GM12801 (cell line): ENCODE results near the gene CUEDC1.

ENCODE experiments used
- TF ChIP-seq, protein P1 (sequence below): IDR thresholded peaks from one replicate; pipeline ENCODE4 v1.5.1; 2011; ENCODE audit warnings: control low read depth; ENCODE audit not compliant: insufficient read length; ENCODE audit errors: extremely low read depth

CUEDC1 gene

DNA sequence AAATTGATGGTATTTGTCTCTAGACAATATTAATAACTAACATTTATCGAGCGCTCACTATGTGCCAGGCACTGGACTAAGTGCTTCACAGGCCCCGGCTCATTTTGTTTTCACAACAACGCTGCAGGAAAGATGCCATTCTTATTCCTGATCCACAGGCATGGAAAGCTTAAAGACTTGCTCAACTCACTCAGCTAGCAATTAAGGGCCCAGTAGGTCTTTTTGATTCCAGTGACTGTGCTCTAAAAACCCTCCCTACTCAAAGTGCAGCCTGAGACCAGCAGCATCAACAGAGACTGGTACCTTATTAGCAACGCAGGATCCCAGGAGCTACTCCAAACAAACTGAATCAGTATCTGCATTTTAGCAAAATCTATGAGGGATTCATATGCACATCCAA is 35.3 kb downstream of the CUEDC1 start:
- TF ChIP-seq, protein P1, sequence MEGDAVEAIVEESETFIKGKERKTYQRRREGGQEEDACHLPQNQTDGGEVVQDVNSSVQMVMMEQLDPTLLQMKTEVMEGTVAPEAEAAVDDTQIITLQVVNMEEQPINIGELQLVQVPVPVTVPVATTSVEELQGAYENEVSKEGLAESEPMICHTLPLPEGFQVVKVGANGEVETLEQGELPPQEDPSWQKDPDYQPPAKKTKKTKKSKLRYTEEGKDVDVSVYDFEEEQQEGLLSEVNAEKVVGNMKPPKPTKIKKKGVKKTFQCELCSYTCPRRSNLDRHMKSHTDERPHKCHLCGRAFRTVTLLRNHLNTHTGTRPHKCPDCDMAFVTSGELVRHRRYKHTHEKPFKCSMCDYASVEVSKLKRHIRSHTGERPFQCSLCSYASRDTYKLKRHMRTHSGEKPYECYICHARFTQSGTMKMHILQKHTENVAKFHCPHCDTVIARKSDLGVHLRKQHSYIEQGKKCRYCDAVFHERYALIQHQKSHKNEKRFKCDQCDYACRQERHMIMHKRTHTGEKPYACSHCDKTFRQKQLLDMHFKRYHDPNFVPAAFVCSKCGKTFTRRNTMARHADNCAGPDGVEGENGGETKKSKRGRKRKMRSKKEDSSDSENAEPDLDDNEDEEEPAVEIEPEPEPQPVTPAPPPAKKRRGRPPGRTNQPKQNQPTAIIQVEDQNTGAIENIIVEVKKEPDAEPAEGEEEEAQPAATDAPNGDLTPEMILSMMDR, result no peak

DNA sequence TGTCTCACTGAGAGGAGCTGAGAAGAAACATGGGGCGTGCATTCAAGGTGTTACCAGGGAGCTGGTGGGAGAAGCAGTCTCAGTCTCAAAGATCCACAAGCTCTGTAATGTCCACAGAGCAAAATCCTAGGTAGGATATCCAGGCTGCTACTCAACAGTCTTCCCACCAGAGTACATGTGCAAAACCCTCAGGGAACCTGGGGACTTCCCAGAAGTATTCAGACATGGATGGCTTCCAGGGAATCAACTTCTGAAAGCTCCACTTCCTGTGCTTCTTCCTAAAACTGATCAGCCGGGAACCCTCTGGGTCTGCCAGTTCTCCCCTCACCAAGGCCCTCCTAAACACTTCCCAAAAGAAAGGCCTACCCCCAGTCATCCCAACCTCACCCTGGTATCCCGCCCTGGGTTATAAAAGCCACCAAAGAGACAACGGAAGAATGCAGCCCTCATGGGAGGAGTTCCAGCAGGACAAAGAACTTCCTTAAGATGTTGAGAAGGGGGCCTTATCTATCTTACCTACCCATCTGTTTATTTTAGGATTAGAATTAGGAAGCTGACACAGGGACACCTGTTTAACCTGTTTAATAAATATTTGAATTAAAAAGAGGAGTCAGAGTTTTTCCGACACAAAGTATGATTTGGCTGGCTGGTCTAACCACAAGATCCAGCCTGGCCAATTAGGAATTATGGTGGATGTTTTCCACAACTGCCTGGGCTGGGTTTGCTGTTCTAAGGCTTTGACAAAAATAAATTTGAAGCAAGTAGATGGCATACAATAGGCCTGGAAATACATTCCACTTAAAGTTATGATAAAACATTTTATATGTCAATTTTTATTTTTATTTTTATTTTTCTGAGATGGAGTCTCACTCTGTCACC is 37.0 kb downstream of the CUEDC1 start:
- TF ChIP-seq, protein P1, result no peak

DNA sequence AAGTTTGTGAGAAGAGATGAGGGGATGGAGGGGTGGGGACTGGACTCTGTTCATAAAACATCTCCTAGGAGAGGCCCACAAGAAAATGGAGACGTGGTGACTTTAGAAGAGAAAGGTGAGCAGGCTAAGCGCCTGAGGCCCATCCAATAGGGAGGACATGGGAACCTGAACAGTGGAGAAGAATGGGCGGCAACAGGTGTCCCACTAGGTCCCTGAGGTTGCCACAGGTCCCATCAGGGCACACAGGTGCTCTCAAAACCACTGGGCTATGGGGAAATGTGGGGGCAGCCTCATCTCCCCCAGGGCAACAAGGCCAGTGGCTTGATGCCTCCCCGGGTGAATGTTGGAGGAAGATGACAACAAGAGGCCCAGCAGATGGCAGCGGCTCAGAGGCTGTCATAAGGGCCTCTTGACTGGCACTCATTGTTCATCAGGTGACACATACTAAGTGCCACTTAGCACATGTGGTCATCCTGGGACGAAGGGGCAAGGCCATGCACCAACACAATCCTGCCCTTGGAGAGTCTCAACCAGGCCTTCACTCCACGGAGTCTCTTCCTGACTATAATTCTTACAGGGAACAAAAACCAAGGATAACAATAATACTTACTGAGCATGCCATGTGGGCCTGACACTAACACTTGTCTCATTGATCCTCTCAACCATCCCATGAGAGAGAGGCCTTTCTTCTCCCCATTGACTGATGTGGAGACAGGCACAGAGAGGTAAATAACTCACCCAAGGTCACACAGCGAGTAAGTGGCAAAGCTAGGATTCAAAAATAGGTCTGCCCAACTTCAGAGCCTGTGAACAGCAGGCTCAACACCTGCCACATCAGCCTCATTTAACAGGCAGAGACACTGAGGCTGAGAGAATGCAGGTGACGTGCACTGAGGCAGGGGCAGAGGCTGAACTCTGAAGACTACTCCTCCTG is 38.0 kb downstream of the CUEDC1 start:
- TF ChIP-seq, protein P1, result no peak

DNA sequence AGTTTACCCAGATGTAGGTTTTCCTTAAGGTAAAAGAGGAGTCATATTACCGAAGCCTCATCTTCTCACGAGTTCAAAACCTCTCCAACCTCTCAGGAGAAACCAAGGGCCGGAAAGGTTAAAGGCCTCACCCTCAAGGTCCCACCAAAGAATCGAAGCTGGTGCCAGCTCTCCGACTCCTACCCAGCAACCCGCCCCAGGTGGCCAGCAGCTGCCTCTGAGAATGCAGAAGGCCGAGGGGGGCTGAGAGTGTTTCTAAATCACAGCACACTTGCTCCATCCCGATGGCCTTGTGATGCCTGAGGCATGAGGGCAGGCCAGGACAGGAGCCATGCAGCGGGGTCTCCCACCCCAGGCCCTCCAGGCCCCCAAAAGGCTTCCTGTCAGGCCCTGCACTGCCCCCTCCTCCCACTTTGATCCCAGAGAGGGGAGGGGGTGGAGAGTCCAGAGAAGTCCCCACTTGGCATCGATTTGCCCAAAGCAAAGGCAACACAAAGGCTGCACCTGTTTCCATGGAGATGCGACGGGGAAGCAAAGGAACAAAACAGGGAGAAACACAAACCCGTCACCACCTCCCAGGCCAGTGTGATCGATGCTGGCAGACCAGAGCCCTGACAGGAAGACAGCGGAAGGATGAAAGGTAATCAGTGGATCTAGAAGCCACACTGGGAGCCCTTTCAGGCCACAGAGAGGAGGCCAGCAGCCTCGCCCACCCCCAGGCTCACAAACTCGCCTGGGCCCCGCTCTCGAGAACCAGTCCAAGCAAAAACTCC is 39.0 kb downstream of the CUEDC1 start:
- TF ChIP-seq, protein P1, result no peak

DNA sequence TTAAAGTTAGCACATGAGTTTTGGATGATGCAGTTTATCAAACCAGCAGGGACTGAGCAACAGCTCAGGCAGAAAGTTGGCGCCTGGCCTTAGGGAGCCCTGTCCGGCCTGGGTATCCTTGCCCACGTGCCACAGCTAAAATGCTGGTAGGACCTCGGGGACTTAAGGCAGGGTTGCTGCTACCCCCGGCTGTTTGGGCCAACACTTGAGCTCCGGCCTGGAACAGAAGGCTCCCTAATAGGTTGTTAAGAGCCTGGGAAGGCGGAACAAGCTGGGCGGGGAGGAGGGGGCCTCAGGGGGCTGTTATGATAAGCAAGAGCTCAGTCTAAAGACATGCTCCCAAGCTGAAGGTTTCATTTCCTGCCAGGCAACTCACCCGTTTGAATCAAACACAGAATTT is 39.7 kb downstream of the CUEDC1 start:
- TF ChIP-seq, protein P1, result no peak

DNA sequence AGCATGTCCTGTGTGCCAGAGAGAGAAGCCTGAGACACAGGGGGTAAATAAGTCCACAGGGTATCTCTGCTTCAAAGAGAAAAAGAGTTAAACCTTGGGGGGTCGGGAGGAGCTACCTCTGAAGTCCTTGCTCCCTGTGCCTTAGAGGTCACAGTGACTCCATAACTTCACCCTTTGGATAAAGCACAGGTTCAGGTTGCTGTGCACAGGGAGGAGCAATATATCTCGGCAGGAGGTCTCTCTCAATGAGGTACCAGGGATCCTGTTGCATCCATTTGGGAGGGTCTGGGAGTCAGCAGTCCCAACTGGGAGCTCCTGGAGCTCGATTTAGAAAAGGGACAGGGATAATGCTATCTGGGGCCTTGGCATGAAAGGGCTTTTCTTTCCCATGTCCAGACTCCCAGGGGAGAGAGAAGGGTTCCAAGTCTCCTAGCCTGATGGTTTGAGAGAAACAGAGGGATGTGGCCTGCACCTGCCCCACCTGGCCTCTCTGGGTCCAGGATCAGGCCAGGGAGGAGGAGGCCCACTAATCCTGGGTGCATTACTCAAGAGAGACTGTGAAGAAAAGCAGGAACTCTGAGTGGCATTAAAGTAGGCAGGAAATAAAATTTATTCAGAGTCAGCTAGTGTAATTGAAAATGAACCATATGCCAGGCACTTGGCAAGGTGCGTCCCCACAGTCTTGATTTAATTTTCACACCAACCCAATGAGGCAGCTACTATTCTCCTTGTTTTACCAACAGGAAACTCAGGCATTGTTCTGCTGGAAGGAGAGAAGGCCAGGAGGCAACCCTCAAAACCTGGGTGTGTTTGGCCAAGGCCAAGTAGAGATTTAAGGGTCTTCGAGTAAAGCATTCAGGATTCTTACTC is 40.7 kb downstream of the CUEDC1 start:
- TF ChIP-seq, protein P1, result no peak
